GM18499 (cell line): ENCODE results near the gene ZC3H12D.
"Not testable (repeated sequence)": the region's sequence is repeated elsewhere in the genome, so short reads cannot be mapped to it uniquely, and the experiment has no call there.

ENCODE experiments used
- ATAC-seq: cut with Tn5 transposase; IDR thresholded peaks from one replicate; pipeline ENCODE4 v1.9.1; 2021; ENCODE audit warnings: moderate number of reproducible peaks; ENCODE audit not compliant: insufficient read depth, unreplicated experiment

Gene ZC3H12D

DNA sequence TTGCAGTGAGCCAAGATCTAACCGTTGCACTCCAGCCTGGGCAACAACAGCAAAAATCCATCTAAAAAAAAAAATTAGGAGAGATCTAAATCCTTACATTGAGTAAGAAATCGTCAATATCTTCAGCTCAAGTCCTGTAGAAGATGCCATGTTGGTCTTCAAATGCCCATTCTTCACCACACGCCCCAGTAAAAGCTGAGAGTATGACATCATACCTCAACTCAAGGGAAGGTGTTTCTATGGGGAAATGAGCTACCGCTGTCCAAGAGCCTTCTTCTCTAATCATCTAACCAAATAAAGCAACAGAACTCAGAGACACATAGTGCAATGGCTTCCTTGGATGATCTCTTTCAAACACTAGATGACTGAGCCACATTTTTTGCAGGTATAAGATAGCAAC lies 2.5 kb upstream of the ZC3H12D start:
- no peak for ATAC-seq

GRCh38 chr6:149483849-149484655 lies 762 bp downstream of the ZC3H12D start:
- ATAC-seq: no peak

DNA sequence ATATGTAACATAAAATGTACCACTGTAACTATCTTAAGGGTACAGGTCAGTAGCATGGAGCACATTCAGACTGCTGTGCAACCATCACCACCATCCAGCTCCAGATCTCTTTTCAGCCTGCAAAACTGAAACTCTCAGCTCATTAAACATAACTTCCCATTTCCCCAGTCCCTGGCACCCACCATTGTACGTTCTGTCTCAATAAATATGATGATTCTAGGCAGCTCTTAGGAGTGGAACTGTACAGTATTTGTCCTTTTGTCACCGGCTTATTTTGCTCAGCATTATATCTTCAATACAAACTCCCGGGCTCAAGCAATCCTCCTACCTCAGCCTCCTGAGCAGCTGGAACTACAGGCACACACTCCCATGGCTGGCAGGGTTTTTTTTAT lies 1.5 kb downstream of the ZC3H12D start:
- no peak for ATAC-seq

GRCh38 chr6:149482545-149483333 lies 2.1 kb downstream of the ZC3H12D start:
- ATAC-seq: no peak

DNA sequence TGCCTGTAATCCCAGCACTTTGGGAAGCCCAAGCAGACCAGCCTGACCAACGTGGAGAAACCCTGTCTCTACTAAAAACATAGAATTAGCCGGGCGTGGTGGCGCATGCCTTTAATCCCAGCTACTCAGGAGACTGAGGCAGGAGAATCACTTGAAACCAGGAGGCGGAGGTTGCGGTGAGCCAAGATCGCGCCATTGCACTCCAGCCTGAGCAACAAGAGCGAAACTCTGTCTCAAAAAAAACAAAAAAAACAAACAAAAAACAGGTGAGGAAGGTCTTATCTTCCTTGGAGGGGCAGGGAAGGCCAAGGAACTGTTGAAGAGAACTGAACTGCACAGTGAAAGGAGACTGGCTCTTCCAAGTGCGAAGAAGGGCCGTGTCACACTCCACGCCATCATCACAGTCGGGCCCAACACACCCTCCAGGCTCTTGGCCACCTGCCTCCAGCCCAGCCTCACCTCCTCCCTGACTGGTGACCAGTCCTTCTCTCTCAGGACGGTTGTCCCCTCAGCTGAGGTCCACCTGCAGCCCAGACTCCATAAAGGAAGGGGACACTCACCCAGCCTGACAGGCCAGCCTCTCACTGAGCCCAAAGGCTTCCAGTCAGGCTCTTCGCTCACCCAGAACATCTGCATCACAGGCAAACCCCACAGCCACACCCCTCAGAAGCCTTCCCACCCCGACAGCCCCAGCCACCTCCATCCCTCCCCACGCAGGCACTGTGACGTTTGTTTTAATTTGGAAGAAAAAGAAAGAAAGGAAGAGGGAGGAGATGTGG lies 4.1 kb downstream of the ZC3H12D start:
- no peak for ATAC-seq

- ATAC-seq: no peak
These were observed 6.0 kb downstream of the ZC3H12D start for GRCh38 chr6:149478631-149479314.

DNA sequence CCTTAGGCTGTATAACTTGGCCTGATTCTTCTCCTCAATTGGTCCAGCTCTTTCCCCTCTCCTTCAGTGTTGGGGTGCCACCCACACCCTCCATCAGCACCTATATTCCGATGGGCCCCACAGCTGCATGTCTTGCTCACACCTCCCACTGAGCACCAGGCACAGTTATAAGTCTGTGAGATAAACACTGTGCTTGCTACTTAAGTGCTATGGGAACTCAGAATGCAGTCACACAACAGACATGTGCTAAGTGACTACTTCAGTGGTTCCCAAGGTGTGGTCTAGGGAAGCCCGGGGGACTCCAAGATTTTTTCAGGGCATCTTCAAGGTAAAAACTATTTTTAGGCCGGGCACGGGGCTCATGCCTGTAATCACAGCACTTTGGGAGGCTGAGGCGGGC lies 7.3 kb downstream of the ZC3H12D start:
- no peak for ATAC-seq

GRCh38 chr6:149476789-149477455 lies 7.9 kb downstream of the ZC3H12D start:
- no peak for ATAC-seq

- no peak for ATAC-seq
These were observed 10.5 kb downstream of the ZC3H12D start for GRCh38 chr6:149474108-149474935.

DNA sequence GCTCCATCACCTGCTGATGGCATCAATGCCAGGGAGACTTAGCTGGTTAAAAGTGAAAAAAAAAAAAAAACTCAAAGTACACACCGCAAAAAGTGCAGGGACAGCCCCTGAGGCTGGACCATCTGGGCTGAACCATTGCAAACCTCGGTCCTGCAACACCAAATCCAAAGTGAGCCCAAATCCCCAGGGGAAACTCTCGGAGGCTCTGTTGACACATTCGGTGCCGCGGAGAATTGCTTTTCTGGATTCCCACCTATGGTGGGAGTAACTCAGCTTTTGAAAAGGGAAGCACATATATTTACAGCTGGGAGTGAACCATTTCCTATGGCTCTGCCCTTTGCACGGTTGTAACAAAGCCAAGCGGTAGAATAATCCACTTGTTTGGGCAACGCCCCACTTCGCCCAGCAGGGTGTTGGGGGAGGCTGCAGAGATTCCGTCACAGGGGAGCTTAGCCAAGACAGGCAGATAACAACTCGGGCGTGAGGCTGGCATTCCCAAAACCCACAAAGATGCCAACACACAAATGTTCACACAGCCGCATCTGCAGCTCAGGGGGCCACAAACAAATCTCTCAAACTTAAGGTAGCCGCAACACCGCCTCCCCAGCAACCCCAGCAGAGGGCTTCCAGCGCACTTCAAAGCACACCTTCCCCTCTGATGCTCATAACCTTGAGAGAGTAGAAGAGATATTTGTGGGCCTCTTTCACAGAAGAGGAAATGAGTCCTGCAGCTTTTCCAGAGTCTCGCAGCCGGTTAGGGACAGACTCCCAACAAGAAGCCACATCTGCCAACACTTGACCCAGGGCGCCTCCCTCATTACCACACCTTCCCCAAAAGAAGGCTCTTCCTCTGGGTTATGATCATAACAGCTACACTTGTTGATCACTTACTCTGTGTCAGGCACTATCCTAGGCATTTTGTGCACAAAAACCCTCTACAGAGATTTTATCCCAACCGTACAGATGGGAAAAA lies 11.4 kb downstream of the ZC3H12D start:
- ATAC-seq: no peak

DNA sequence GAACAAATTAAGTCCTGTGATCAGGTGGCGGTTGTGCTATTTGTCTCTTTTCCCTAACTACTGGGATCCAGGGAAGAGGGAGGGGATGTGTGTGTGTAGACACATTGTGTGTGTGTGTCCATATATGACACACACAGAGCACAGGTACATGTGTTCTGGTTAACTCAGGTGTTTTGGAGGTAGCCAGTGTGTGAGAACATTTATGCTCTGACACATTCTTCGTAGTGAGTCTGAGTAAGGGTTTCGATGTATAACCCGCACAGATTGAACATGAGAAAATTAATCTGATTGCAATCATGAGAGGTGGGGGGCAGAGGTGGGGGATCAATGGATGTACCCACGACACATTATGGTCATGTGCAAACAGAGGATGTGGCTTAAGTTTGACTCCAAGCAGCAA lies 12.6 kb downstream of the ZC3H12D start:
- ATAC-seq: no peak

GRCh38 chr6:149471801-149472200 lies 13.0 kb downstream of the ZC3H12D start:
- no peak for ATAC-seq

DNA sequence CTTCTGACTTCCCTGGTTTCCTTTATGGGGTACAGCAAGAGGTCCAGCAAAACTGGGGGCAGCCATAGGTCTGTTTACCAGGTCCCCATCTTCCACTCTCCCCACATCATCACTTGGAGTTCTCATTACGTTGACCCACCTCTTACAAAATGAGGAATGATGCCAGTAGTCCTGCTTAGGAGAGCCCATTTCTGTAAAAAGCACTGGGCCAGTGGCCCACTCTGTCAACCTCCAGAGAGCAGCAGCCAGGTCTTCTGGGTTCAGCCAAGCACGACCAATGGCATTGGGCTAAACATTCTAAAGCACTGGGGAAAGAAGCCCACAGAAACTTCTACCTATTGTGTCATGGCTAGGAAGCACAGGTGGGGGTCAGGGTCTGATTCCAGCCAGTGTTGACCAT lies 13.9 kb downstream of the ZC3H12D start:
- ATAC-seq: no peak

DNA sequence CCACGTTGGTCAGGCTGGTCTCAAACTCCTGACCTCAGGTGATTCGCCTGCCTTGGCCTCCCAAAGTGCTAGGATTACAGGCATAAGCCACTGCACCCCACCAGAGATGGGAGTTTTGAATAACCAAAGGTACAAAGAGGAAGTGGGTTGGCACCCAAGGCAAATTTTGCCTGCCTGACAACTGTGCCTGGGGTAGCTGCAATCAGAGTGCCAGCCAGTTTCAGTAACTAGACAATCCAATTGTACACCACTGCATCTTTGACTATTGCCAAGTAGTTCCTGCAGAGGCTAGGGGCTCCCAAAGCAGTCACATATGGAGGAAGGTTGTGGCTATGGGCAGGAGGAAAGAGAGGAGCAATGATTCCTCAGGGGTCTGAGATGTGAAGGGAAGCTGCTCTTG lies 16.6 kb downstream of the ZC3H12D start:
- no peak for ATAC-seq

- no peak for ATAC-seq
These were observed 17.5 kb downstream of the ZC3H12D start for GRCh38 chr6:149467265-149467664.

GRCh38 chr6:149464411-149464810 lies 20.4 kb downstream of the ZC3H12D start:
- ATAC-seq: no peak

- ATAC-seq: no peak
These were observed 21.0 kb downstream of the ZC3H12D start for GRCh38 chr6:149463781-149464180.

DNA sequence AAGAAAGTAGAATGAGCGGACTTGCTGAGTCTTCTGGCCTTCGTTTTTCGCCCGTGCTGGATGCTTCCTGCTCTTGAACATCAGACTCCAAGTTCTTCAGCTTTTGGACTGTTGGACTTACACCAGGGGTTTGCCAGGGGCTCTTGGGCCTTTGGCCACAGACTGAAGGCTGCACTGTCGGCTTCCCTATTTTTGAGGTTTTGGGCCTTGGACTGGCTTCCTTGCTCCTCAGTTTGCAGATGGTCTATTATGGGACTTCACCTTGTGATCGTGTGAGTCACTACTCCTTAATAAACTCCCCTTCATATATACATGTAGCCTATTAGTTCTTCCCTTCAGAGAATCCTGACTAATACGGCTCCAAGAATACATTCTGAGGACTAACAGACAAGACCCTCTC lies 22.1 kb downstream of the ZC3H12D start:
- not testable (repeated sequence) for ATAC-seq
